HuH-7 (cell line): Measurements from ENCODE around the gene DIP2B.
A peak's percentile ranks its signal among the peaks of the same experiment; 100 is the strongest.
"Not testable (repeated sequence)": the region's sequence is repeated elsewhere in the genome, so short reads cannot be mapped to it uniquely, and the experiment has no call there.

ENCODE experiments used
- DNase-seq: peaks from one replicate; pipeline ENCODE4 v3.0.0; 2011; ENCODE audit warnings: low spot score

The DIP2B gene

DNA sequence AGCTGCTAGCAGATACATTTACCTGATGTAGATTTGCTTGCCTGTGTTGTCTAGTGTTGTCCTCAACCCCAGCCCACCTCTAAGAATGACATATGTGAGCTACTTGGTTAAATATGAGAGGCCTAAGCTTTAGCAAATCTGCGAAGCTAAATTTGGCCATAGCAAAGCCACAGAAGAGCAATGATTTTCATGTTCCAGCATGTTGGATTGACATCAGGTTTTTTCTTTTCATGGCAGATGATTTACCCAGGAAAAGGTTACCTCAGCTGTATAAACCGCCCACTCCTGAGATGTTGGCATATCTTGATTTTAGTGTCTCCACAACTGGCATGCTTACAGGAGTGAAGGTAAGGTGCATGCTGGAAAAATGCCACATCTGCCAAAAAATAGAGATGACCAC, 222.7 kb downstream of the DIP2B start:
- DNase-seq = no peak

DNA sequence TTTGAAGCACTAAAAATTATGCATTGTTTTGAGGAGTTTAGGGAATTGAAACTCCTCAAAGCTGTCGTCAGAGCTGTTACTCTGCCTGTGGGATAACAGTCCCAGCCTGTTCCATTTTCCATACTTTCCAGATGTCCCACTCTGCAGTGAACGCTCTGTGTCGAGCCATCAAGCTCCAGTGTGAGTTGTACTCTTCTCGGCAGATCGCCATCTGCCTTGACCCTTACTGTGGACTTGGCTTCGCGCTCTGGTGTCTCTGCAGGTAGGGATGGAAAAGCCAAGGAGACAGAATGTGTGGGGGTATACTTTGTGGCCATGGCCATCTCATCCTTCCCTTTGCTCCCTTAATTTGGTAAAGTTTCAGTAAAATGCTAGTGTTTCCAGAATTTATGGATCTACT, 223.6 kb downstream of the DIP2B start:
- no peak for DNase-seq

GRCh38 chr12:50728841-50729240, 224.1 kb downstream of the DIP2B start:
- DNase-seq = no peak

GRCh38 chr12:50732591-50732990, 227.8 kb downstream of the DIP2B start:
- no peak for DNase-seq

DNA sequence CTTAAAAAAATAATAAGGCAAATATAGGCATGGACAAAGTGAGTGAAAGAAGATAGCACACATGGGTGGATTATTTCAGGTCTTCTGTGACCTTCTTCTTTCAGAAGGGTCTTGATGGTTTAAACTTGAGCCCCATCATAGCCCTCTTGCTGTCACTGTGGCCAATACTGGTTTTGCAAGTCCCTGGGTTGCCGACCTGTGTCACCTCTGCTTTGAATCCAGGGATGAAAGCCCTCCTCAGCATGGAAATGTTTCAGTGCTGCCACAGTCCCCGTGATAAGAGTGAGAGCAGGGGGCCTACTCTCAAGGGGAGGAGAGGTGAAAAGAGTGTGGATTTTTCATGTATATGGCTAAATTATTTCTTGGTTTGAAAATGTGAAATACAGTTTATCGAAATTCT, 228.9 kb downstream of the DIP2B start:
- no peak for DNase-seq

- peak; percentile 49 for DNase-seq
Measured at GRCh38 chr12:50734409-50735263, 229.9 kb downstream of the DIP2B start.

- no peak for DNase-seq
Measured at GRCh38 chr12:50739611-50740010, 234.8 kb downstream of the DIP2B start.

DNA sequence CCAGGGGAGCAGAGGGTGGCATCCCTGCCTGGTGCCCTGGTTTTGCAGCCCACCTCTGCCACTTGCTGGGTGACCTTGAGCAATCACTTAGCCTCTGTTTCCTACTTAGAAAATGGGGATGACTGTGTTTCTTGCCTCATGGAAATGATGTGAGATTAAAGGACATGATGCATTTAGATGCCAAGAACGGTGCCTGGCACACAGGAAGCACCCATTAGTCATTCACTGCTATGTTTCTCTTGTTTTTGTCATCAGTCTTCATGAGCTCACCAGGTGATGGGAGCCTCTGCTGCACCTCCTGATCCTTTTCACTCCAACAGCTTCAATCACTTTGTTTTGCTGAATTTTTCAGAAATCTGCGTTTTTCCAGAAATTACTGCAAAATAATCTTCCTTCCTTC, 235.5 kb downstream of the DIP2B start:
- no peak for DNase-seq

- DNase-seq = no peak
Measured at GRCh38 chr12:50742776-50743175, 238.0 kb downstream of the DIP2B start.

DNA sequence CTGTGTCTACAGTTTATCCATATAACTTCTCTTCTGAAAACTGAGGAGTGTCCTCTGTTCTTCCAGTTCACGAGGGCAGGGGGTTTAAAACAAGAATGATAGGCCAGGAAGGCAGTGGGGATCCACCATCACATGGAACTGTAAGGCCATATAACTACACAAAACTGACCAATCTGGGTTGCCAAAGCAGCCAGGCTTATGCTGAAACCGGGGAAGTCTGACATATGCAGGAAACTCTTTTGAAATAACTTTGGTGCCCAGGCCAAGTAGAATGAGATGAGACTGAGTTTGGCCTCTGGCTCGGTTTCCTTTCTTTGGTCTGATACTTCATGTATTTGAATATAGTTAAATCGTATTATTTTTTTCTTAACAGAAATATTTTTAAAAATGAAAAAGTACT, 241.1 kb downstream of the DIP2B start:
- no peak for DNase-seq

- no peak for DNase-seq
Measured at GRCh38 chr12:50746431-50746830, 241.6 kb downstream of the DIP2B start.

DNA sequence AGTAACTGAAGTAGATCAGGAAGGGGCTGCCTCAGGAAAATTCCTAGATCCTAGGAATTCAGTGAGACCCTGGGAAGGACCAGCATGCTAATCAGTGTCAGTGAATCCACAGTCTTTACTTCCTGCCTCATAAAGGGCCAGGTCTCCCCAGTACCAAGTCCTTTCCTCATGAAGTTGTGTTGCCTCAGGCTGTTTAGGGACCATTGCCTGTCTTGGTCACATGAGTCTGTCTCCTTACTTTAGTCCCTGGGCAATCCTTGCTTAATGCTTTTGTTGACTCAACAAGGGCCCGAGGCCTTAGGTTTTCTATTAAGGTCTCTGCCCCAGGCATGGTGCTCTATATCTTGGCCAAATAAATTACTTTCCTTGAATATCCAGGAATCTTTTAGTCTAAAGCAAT, 243.0 kb downstream of the DIP2B start:
- DNase-seq = no peak

GRCh38 chr12:50749459-50749882, 244.7 kb downstream of the DIP2B start:
- no peak for DNase-seq

DNA sequence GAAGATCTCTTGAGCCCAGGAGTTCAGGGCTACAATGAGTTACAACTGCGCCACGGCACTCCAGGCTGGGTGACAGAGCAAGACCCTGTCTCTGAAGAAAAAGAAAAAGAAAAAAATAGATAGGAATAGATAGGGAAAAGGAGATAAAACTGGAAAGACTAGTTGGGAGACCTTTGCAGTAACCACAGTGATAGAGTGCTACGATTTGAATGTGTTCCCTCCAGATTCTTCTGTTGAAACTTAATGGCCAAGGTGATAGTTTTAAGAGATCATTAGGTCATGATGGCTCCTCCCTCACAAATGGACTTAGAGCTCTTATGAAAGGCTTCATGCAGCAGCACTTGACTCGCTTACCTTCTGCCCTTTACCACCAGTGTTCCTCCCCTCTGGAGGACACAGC, 245.6 kb downstream of the DIP2B start:
- no peak for DNase-seq

DNA sequence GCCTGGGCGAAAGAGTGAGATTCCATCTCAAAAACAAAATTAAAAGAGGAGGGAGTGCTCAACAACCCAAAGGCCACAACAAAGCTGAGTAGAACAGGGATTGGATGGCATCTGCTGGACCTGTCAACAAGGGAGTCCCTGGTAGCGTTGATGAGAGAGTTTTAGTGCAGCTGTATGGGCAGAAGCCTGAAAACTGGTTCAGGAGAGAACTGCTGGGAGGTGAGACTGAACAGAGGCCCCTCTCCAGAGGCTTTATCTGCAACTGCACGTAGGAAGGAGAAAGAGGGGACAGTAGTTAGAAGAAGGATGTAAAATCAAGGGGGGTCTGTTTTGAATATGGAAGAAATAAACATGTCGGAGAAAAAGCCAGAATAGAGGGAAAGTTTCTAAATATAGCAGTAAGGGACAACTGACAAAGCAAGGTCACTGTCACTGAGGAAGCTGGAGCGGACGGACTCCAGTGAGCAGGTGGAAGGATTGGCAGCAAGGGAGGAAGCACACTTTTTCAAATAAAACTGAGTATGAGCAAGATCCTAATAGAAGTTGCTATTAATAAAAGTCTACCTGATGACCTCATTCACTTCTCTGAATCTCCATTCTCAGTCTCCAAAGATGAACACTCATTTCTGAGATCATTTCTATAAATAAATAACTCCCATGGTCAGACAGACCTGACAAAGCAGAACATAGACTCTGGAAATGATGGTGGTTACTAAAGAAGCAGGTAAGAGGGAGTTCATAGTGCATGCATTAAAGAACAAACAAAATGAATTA, 247.3 kb downstream of the DIP2B start:
- DNase-seq = no peak

GRCh38 chr12:50753232-50753769, 248.5 kb downstream of the DIP2B start:
- DNase-seq = no peak

- peak; percentile 92 for DNase-seq
Measured at GRCh38 chr12:50763639-50764285, 259.0 kb downstream of the DIP2B start, which contains the start of gene ATF1. TSS of gene ATF1 (plus strand) at chr12:50764101. CDS start at chr12:50780146, 16,045 bp downstream.

- DNase-seq = peak; percentile 31
Measured at GRCh38 chr12:50764286-50765094, 259.7 kb downstream of the DIP2B start.

DNA sequence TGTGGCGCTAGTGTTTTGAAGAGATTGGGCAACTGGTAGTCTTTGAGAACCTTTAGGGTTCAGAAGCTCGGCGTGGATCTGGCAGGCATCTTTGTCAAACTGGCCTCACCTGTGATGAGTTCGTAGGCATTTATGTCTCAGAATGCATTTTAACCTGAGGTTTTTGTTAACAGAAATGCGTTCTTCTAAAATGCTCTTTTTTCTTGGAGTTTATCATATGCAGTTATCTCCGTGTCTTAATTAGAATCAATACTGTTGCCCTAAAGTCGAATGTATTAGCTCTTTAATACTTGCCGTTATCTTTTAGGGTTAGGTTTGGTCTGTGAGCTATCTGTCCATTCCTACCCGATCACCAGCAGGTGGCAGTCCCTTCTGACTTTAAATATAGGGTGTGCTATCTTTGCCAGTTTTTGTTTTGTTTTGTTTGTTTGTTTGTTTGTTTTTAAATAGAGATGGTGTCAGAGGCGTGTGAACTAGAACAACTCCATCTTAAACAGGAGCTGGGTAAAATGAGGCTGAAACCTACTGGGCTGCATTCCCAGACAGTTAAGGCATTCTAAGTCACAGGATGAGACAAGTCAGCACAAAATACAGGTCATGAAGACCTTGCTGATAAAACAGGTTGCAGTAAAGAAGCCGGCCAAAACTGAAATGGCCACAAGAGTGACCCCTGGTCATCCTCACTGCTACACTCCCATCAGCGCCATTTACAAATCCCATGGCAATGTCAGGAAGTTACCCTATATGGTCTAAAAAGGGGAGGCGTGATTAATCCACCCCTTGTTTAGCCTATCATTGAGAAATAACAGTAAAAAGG, 260.5 kb downstream of the DIP2B start:
- peak; percentile 74 for DNase-seq

DNA sequence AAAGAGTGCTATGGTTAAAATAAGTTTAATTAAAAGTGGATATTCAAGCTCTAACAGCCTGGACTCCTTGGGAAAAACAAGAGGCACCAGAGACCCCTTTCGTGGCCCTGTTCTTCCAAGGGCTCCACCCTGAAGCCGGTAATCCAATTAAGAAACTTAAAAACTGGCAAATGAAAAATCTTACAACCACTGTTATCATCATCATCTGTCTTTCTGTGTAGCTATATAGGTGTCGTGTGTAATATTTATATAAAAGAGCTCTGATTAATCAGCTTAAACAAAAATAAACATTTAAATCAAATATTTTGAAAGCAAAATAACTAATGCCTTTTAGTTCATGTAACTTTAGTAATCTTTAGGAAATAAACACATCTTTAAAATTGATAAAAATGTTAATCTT, 263.6 kb downstream of the DIP2B start:
- DNase-seq = no peak

DNA sequence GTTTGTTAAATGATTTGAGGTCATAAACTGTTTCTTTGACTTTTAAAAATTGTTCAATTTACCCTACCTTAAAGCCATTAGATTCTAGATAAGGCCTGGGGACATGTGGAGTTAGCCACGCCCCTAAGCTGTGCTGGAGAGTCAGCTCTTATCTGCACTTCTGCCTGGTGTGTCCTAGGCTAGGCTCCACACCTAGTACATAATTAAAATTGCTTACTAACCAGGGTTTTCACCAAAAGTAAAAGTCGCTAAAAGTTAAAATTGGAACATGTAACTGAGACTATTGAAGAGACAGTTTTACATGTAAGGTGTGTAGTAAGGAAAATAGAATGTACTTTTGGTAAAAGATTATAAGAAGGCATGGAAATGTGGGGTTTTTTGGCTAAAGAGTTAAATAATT, 264.0 kb downstream of the DIP2B start:
- not testable (repeated sequence) for DNase-seq
